ENCODE measurements around the gene PLEKHM3.

The PLEKHM3 gene

DNA sequence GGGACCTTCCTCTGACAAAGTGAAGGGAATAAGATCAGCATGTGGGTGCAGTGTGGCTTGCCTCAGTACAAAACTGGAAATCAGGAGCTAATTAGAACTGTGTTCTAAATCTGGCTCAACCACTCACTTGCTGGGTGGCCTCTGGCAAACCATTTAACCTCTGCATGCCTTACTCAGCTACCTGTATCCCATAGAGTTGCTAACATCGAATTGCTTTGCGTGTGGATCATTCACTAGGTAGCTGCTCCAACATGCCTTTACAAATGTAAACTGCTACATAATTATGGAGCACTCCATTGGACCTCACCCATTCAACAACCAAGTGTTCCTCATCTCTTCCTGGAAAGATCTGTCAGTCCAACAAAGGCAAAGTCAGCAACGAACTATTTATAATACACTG is 19.0 kb downstream of the PLEKHM3 start:
- peaks cover 2% of the 10 kb centered on the region; the same call in 1 of the 2 replicates for H3K36me3 ChIP-seq
- no peak overlapping the region for H3K27ac ChIP-seq
- DNase-seq = no peak
- no peaks in the 10 kb centered on the region for H3K9me3 ChIP-seq (ENCODE audit: severe bottlenecking)
- no peak overlapping the region for H3K4me3 ChIP-seq (ENCODE audit: low read depth, low read length)
- TF ChIP-seq, protein P1, sequence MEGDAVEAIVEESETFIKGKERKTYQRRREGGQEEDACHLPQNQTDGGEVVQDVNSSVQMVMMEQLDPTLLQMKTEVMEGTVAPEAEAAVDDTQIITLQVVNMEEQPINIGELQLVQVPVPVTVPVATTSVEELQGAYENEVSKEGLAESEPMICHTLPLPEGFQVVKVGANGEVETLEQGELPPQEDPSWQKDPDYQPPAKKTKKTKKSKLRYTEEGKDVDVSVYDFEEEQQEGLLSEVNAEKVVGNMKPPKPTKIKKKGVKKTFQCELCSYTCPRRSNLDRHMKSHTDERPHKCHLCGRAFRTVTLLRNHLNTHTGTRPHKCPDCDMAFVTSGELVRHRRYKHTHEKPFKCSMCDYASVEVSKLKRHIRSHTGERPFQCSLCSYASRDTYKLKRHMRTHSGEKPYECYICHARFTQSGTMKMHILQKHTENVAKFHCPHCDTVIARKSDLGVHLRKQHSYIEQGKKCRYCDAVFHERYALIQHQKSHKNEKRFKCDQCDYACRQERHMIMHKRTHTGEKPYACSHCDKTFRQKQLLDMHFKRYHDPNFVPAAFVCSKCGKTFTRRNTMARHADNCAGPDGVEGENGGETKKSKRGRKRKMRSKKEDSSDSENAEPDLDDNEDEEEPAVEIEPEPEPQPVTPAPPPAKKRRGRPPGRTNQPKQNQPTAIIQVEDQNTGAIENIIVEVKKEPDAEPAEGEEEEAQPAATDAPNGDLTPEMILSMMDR (IDR thresholded peaks at IDR 0.05; ENCODE audit: low read depth, low read length) = no peak
- no peaks in the 10 kb centered on the region for H3K27me3 ChIP-seq (ENCODE audit: insufficient read depth, low read depth, severe bottlenecking)

- TF ChIP-seq, protein P1 (IDR thresholded peaks at IDR 0.05; ENCODE audit: low read depth, low read length) = no peak
- no peak for DNase-seq
- H3K4me3 ChIP-seq (ENCODE audit: low read depth, low read length) = no peak overlapping the region
- H3K27ac ChIP-seq = no peak overlapping the region
- peaks cover 11% of the 10 kb centered on the region for H3K36me3 ChIP-seq
- H3K9me3 ChIP-seq (ENCODE audit: severe bottlenecking) = no peaks in the 10 kb centered on the region
- no peaks in the 10 kb centered on the region for H3K27me3 ChIP-seq (ENCODE audit: insufficient read depth, low read depth, severe bottlenecking)
Measured at GRCh38 chr2:208001924-208002323, 23.4 kb downstream of the PLEKHM3 start.

DNA sequence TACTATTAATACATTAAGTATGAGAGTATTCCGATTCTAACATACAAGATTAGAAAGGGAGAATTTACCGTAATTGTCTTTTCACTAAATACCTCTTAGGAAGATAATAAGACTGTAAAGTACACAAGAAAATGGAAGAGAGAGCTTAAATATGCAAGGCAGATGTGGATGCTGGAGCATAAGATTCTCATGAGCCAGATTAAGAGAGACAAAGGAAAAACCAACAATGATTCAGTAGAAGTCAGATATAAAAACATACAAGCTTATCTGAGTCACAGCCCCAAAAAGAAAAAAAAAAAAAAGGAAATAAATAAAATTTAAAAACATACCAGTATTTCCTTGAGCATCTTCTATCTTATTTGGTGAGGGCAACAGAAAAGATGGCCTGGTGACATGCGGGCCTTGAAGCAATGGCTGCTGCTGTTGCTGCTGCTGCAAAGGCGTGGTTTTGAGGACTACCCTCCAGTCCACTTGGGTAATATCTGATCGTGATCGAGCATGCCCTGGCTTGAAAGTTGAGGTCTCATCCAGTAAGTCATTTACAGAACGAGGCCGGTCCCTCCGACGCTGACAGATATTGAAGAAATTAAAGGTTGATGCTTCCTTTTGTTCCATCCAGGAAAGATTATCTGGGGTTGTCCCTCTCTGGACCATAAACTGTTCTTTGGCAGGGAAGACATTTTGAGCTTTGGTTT is 24.5 kb downstream of the PLEKHM3 start:
- TF ChIP-seq, protein P1 (IDR thresholded peaks at IDR 0.05; ENCODE audit: low read depth, low read length) = no peak
- Histone ChIP-seq H3K9me3 (ENCODE audit: severe bottlenecking) (no peaks in the 10 kb centered on the region), H3K36me3 (peaks cover 11% of the 10 kb centered on the region), H3K4me3 (ENCODE audit: low read depth, low read length) (no peak overlapping the region), H3K27me3 (ENCODE audit: insufficient read depth, low read depth, severe bottlenecking) (no peaks in the 10 kb centered on the region), H3K27ac (no peak overlapping the region)
- no peak for DNase-seq

DNA sequence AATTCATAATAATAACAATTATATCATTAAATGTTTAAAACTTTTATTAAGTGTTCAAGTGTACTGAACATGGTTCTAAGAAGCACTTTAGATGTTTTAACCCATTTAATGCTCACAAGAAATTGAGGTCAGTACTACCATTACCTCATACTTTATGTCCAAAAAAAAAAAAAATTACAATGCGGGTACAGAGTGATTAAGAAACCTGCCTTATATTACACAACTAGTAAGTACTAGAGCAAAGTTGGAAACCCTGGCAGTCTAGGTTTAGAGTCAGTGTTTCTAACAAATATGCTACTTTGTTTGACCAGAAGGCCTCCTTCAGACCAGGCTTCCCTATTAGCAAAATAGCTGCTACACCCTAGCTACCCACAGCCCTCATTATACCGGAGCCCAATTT is 28.5 kb downstream of the PLEKHM3 start:
- Histone ChIP-seq H3K27ac (no peak overlapping the region), H3K9me3 (ENCODE audit: severe bottlenecking) (no peaks in the 10 kb centered on the region), H3K36me3 (peaks cover 11% of the 10 kb centered on the region), H3K4me3 (ENCODE audit: low read depth, low read length) (no peak overlapping the region), H3K27me3 (ENCODE audit: insufficient read depth, low read depth, severe bottlenecking) (no peaks in the 10 kb centered on the region)
- DNase-seq = no peak
- TF ChIP-seq, protein P1 (IDR thresholded peaks at IDR 0.05; ENCODE audit: low read depth, low read length) = no peak

GRCh38 chr2:207995887-207996286 is 29.4 kb downstream of the PLEKHM3 start:
- TF ChIP-seq, protein P1 (IDR thresholded peaks at IDR 0.05; ENCODE audit: low read depth, low read length) = no peak
- no peaks in the 10 kb centered on the region for H3K9me3 ChIP-seq (ENCODE audit: severe bottlenecking)
- DNase-seq = no peak

More at GRCh38 chr2:207995887-207996286, 29.4 kb downstream of the PLEKHM3 start:
- Histone ChIP-seq H3K4me3 (ENCODE audit: low read depth, low read length) (no peak overlapping the region), H3K36me3 (peaks cover 5% of the 10 kb centered on the region), H3K27ac (no peak overlapping the region), H3K27me3 (ENCODE audit: insufficient read depth, low read depth, severe bottlenecking) (no peaks in the 10 kb centered on the region)
